ENCODE results near the gene DCUN1D2. TPM values are rescaled to one million over a fixed set of nuclear protein-coding genes. Genes with fewer than 3 reads are reported as not detected.

The DCUN1D2 gene
- total RNA-seq, 2 donors from 2014 or later = 12.2 to 14.5 TPM

DNA sequence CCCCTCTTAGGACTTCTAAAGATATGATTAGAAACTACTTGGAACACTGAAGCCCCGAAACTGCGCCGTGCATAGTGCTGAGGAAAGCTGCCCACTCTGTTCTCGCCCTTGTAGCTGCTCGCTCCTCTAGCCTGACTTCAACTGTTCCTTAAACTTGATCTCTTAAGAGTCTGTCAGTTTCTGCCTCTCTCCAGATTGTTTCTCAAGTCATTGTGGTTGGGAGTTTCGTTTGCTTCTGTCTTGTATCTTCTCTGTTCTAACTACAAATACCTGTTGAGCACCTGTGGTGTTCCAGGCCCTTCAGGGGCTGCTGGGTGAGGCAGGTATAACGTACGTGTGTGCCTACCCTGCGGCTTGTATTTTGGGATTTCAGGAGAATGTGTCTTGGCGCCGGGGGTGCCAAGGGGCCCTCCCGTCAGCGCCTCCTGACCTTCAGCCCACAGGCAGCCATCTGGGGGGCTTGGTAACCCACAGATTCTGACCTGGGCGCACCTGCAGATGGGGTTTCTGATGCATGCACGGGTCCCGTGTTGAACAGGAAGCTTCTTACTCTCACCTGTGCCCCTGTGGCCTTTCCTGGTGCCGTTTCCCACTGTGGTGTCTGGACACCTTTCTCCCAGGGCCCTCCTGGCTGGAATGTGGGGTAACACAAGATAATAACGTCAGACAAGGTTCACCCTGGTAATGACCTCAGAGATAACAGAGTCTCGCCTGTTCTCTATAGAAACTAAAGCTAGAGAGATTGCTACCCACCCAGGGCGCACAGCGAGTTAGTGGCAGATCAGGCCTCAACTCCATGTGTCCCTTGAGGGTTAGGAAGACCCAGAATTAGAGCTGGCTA is 17.2 kb upstream of the DCUN1D2 start:
- no peak for TF ChIP-seq POLR2A (IDR thresholded peaks at IDR 0.05)
- TF ChIP-seq, protein P1, sequence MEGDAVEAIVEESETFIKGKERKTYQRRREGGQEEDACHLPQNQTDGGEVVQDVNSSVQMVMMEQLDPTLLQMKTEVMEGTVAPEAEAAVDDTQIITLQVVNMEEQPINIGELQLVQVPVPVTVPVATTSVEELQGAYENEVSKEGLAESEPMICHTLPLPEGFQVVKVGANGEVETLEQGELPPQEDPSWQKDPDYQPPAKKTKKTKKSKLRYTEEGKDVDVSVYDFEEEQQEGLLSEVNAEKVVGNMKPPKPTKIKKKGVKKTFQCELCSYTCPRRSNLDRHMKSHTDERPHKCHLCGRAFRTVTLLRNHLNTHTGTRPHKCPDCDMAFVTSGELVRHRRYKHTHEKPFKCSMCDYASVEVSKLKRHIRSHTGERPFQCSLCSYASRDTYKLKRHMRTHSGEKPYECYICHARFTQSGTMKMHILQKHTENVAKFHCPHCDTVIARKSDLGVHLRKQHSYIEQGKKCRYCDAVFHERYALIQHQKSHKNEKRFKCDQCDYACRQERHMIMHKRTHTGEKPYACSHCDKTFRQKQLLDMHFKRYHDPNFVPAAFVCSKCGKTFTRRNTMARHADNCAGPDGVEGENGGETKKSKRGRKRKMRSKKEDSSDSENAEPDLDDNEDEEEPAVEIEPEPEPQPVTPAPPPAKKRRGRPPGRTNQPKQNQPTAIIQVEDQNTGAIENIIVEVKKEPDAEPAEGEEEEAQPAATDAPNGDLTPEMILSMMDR (IDR thresholded peaks at IDR 0.05) = no peak
- Histone ChIP-seq H3K36me3 (replicated peaks in 1 of 2; ENCODE audit: insufficient read depth in 1 of 2, low read depth in 2 of 2) (peaks cover 8 to 10% of the 10 kb centered on the region in 2 donors), H3K4me1 (no peaks in the 10 kb centered on the region), H3K27ac (no peak overlapping the region), H3K27me3 (no peaks in the 10 kb centered on the region), H3K4me3 (no peak overlapping the region), H3K9me3 (no peaks in the 10 kb centered on the region)
- DNase-seq = no peak
- ATAC-seq = no peak
- intact Hi-C loops (cut with DNase I) = no loop called here
- WGBS, 2 donors = 80 to 88% methylated on average over 19 to 21 of the region's 21 CpGs

DNA sequence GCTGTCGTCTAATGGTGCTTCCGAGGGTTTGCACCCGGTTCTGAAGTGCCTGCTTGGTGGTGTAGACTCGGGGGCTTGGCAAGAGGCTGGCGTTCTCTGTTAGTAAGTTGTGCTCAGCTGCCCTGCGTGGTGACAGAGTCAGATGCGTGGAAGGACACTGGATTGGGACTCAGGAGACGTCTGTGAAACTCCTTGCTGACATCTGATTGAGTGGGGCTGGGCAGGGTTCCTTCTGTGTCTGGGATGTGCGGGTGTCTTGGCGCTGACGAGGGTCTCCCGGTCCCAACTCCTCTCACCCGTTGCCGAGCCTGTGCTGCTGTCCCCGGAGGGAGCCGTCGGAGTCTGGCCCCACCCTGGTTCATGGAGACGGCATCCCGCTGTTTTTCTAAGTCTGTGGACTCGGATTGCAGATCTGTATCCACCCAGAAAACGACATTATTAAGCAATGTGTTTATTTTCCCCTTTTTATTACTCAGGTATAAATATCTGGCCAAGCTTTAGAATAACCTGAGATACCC is 16.4 kb upstream of the DCUN1D2 start:
- no peak for DNase-seq
- Histone ChIP-seq H3K9me3 (no peaks in the 10 kb centered on the region), H3K4me1 (no peaks in the 10 kb centered on the region), H3K4me3 (no peak overlapping the region), H3K36me3 (replicated peaks in 1 of 2; ENCODE audit: insufficient read depth in 1 of 2, low read depth in 2 of 2) (peaks cover 10 to 14% of the 10 kb centered on the region in 2 donors), H3K27me3 (no peaks in the 10 kb centered on the region), H3K27ac (no peak overlapping the region)
- ATAC-seq = no peak
- no peak for TF ChIP-seq POLR2A (IDR thresholded peaks at IDR 0.05)
- TF ChIP-seq, protein P1 (IDR thresholded peaks at IDR 0.05) = no peak
- 81 to 88% methylated on average over 13 to 21 of the region's 21 CpGs for WGBS, 2 donors
- intact Hi-C loops (cut with DNase I) = no loop called here

DNA sequence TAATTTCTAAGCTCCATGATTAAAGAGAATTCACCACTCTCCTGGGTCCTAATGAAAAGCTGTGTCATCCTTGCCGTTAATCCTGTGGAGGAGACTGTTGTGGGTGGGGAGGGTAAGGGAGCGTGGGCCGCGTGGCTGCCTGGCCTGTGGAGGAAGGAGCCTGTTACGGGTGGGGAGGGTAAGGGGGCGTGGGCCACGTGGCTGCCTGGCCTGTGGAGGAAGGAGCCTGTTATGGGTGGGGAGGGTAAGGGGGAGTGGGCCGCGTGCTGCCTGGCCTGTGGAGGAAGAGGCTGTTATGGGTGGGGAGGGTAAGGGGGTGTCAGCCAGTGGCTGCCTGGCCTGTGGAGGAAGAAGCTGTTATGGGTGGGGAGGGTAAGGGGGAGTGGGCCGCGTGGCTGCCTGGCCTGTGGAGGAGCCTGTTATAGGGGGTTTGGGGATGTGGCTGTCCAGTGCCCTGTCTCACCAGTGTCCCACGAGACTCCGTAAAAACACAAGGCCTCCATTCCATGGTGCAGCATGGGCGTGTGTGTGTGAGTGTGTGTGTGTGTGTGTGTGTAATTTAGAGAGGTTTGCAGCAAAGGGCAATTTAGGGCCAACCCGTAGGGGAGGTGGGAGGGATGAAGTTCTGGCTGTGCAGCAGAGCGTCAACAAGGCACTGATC is 15.6 kb upstream of the DCUN1D2 start:
- no peak for TF ChIP-seq POLR2A (IDR thresholded peaks at IDR 0.05)
- TF ChIP-seq, protein P1 (IDR thresholded peaks at IDR 0.05) = no peak
- Histone ChIP-seq H3K4me1 (no peaks in the 10 kb centered on the region), H3K27me3 (no peaks in the 10 kb centered on the region), H3K36me3 (replicated peaks in 1 of 2; ENCODE audit: insufficient read depth in 1 of 2, low read depth in 2 of 2) (peaks cover 14 to 16% of the 10 kb centered on the region in 2 donors), H3K4me3 (no peak overlapping the region), H3K9me3 (no peaks in the 10 kb centered on the region), H3K27ac (no peak overlapping the region)
- DNase-seq = no peak
- WGBS, 2 donors = 53 to 74% methylated on average over 15 to 16 of the region's 16 CpGs
- intact Hi-C loops (cut with DNase I) = no loop called here
- no peak for ATAC-seq

DNA sequence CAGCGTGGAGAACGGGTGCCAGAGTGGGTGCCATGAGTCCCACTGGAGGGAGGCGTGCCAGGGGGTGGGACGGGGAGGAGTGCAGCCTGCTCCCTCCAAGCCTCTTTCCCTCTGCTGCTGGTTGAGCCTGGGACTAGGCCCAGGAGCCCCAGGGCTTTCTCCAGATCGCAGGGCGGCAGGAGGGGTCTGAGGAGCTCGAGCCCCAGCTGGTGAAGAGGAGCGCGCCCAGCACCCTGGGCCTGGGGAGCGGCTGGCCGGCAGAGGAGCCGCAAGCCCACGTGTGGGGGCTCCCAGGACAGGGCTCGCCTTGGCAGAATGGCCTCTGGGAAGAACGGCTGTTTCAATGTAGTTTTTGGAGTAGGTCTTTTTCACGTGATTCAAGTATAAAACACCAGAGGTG is 12.2 kb upstream of the DCUN1D2 start:
- H3K36me3 ChIP-seq (replicated peaks in 1 of 2; ENCODE audit: insufficient read depth in 1 of 2, low read depth in 2 of 2) = peaks cover 13 to 34% of the 10 kb centered on the region in 2 donors
- 91 to 93% methylated on average over 16 of the region's 16 CpGs for WGBS, 2 donors
- no peaks in the 10 kb centered on the region for H3K27me3 ChIP-seq
- no peaks in the 10 kb centered on the region for H3K9me3 ChIP-seq
- DNase-seq (no peak), ATAC-seq (no peak)
- no peak for TF ChIP-seq POLR2A (IDR thresholded peaks at IDR 0.05)
- TF ChIP-seq, protein P1 (IDR thresholded peaks at IDR 0.05) = no peak
- H3K27ac ChIP-seq = no peak overlapping the region
- H3K4me1 ChIP-seq = no peaks in the 10 kb centered on the region
- H3K4me3 ChIP-seq = no peak overlapping the region
- intact Hi-C loops (cut with DNase I) = no loop called here
